HEK293T (cell line): ENCODE data around the gene PRPH2.
"Not testable (repeated sequence)": the region's sequence is repeated elsewhere in the genome, so short reads cannot be mapped to it uniquely, and the experiment has no call there.

Experiments used
- CTCF ChIA-PET: fragments of 350-600 bp; formaldehyde crosslinking; extraction: SDS; loops from one replicate; lab custom pipeline; 2021; ENCODE audit warnings: antibody characterized with exemption, inconsistent platforms; lab: Yijun Ruan, JAX
- POLR2A ChIA-PET: fragments of 350-600 bp; formaldehyde crosslinking; extraction: SDS; loops from one replicate; lab custom pipeline; 2020; ENCODE audit warnings: antibody characterized with exemption, inconsistent platforms; lab: Yijun Ruan, JAX
- DNase-seq: peaks from one replicate; pipeline ENCODE4 v3.0.0; 2012; ENCODE audit warnings: mixed read lengths; ENCODE audit errors: extremely low spot score
- ARNT ChIP-seq: fragments of 450-650 bp; IDR thresholded peaks from 2 replicates; pipeline ENCODE4 v1.6.1; 2017; ENCODE audit warnings: mild to moderate bottlenecking
- BHLHE40 ChIP-seq: fragments of 450-650 bp; IDR thresholded peaks from 2 replicates; pipeline ENCODE4 v1.6.1; 2016; ENCODE audit warnings: mild to moderate bottlenecking, moderate library complexity, borderline replicate concordance
- CTBP1 ChIP-seq: fragments of 450-650 bp; IDR thresholded peaks from 2 replicates; pipeline ENCODE4 v1.6.1; 2016; ENCODE audit warnings: borderline replicate concordance
- ELF4 ChIP-seq: fragments of 450-650 bp; IDR thresholded peaks from 2 replicates; pipeline ENCODE4 v1.6.1; 2017; ENCODE audit warnings: antibody characterized with exemption
- FOXA1 ChIP-seq: fragments of 450-650 bp; IDR thresholded peaks from 2 replicates; pipeline ENCODE4 v1.6.1; 2016; ENCODE audit warnings: mild to moderate bottlenecking
- FOXK2 ChIP-seq: fragments of 450-650 bp; IDR thresholded peaks from 2 replicates; pipeline ENCODE4 v1.6.1; 2016; ENCODE audit warnings: mild to moderate bottlenecking
- FOXM1 ChIP-seq: fragments of 450-650 bp; IDR thresholded peaks from 2 replicates; pipeline ENCODE4 v1.6.1; 2017; ENCODE audit warnings: mild to moderate bottlenecking, borderline replicate concordance
- HDGF ChIP-seq: fragments of 450-650 bp; IDR thresholded peaks from 2 replicates; pipeline ENCODE4 v1.6.1; 2017; ENCODE audit warnings: antibody characterized with exemption, borderline replicate concordance
- L3MBTL2 ChIP-seq: fragments of 450-650 bp; conservative IDR thresholded peaks from 2 replicates; pipeline ENCODE4 v1.6.1; 2016; ENCODE audit warnings: mild to moderate bottlenecking
- LEF1 ChIP-seq: fragments of 450-650 bp; IDR thresholded peaks from 2 replicates; pipeline ENCODE4 v1.6.1; 2017; ENCODE audit warnings: mild to moderate bottlenecking, borderline replicate concordance
- NFRKB ChIP-seq: fragments of 450-650 bp; IDR thresholded peaks from 2 replicates; pipeline ENCODE4 v1.6.1; 2016; ENCODE audit warnings: mild to moderate bottlenecking, moderate library complexity
- SP1 ChIP-seq: fragments of 450-650 bp; IDR thresholded peaks from 2 replicates; pipeline ENCODE4 v1.6.1; 2017
- SUZ12 ChIP-seq: fragments of 450-650 bp; IDR thresholded peaks from 2 replicates; pipeline ENCODE4 v1.6.1; 2016; ENCODE audit warnings: mild to moderate bottlenecking
- TARDBP ChIP-seq: fragments of 450-650 bp; IDR thresholded peaks from 2 replicates; pipeline ENCODE4 v1.6.1; 2016
- ZNF384 ChIP-seq: fragments of 450-650 bp; IDR thresholded peaks from 2 replicates; pipeline ENCODE4 v1.6.1; 2016
- TF ChIP-seq, protein P1 (sequence below): fragments of 450-650 bp; IDR thresholded peaks from 2 replicates; pipeline ENCODE4 v1.6.1; 2016

The PRPH2 gene

DNA sequence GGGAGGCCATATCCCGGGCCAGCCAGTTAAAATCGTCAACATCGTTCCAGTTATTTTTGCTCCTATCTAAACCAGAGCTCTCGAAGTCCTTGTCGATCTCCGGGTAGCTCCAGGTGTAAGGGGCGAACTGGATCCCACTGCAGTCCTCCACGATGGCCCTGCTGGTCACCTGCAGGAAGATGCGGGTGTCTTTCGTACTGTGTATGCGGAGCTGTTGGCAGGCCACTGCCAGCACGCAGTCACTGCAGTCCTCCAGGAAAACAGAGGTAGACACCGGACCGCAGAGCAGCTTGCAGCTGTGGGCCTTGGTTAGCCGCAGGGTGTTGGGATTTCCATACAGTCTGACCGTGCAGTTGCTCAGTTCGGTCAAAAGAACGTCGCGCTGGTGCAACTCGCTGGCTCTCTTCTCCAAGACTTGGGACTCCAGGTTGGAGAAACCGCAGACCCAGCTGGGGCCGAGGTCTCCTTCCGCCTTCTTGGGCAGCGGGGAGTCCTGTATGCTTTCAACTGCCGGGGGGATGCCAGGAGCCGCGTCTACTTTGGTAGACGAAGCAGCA lies 22.8 kb upstream of the PRPH2 start:
- DNase-seq = peak; percentile 27
- no peak for TF ChIP-seq TARDBP
- no peak for TF ChIP-seq SUZ12
- TF ChIP-seq ELF4 = no peak
- TF ChIP-seq ARNT = no peak
- no peak for TF ChIP-seq L3MBTL2
- no peak for TF ChIP-seq CTBP1
- TF ChIP-seq BHLHE40 = no peak
- ChIA-PET CTCF (interaction anchor here (1.0 kb wide), 1 partner anchor 25 kb away, joined by 3 read pairs; no protein-coding TSS in a partner anchor), POLR2A (interaction anchor here (0.6 to 5.4 kb wide), 15 partner anchors 8 to 269 kb away, joined by 3 to 128 read pairs (median 4); partner anchors contain the start of genes BICRAL, CNPY3, KLHDC3 and PPP2R5D)

- ChIA-PET POLR2A (interaction anchor here (0.6 to 5.4 kb wide), 4 partner anchors 14 to 136 kb away, joined by 3 to 128 read pairs (median 32); partner anchors contain the start of genes BICRAL and RPL7L1), CTCF (interaction anchor here (0.8 kb wide), 1 partner anchor 18 kb away, joined by 3 read pairs; no protein-coding TSS in a partner anchor)
- no peak for DNase-seq
- TF ChIP-seq L3MBTL2 = no peak
- no peak for TF ChIP-seq FOXM1
- TF ChIP-seq BHLHE40 = no peak
- no peak for TF ChIP-seq SUZ12
- TF ChIP-seq ZNF384 = no peak
- no peak for TF ChIP-seq SP1
- no peak for TF ChIP-seq CTBP1
- TF ChIP-seq LEF1 = no peak
- no peak for TF ChIP-seq ARNT
- TF ChIP-seq TARDBP = no peak
- TF ChIP-seq, protein P1, sequence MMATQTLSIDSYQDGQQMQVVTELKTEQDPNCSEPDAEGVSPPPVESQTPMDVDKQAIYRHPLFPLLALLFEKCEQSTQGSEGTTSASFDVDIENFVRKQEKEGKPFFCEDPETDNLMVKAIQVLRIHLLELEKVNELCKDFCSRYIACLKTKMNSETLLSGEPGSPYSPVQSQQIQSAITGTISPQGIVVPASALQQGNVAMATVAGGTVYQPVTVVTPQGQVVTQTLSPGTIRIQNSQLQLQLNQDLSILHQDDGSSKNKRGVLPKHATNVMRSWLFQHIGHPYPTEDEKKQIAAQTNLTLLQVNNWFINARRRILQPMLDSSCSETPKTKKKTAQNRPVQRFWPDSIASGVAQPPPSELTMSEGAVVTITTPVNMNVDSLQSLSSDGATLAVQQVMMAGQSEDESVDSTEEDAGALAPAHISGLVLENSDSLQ = no peak
- TF ChIP-seq NFRKB = no peak
- no peak for TF ChIP-seq FOXA1
- no peak for TF ChIP-seq ELF4
- no peak for TF ChIP-seq FOXK2
- TF ChIP-seq HDGF = no peak
Measured at GRCh38 chr6:42744351-42744893, 22.0 kb upstream of the PRPH2 start.

GRCh38 chr6:42742116-42742894 lies 19.9 kb upstream of the PRPH2 start:
- ChIA-PET CTCF (interaction anchor here (0.7 to 1.5 kb wide), 2 partner anchors 16 to 194 kb away, joined by 3 to 6 read pairs; no protein-coding TSS in a partner anchor), POLR2A (interaction anchor here (0.8 to 1.0 kb wide), 2 partner anchors 40 to 137 kb away, joined by 3 to 5 read pairs; partner anchors contain the start of gene RPL7L1)
- DNase-seq = no peak
- TF ChIP-seq, protein P1 = peak; percentile 74
- no peak for TF ChIP-seq ARNT

GRCh38 chr6:42740725-42741124 lies 18.3 kb upstream of the PRPH2 start:
- TF ChIP-seq FOXK2 (no peak), FOXM1 (no peak), ELF4 (no peak), ZNF384 (no peak), ARNT (no peak), TARDBP (no peak), HDGF (no peak), CTBP1 (no peak), SUZ12 (no peak)
- DNase-seq = no peak
- ChIA-PET POLR2A (interaction anchor here (1.1 kb wide), 2 partner anchors 41 to 139 kb away, joined by 3 read pairs; partner anchors contain the start of genes BICRAL and RPL7L1), CTCF (no interaction called here)

- no peak for DNase-seq
- ChIA-PET POLR2A (interaction anchor here (0.6 to 1.4 kb wide), 2 partner anchors 11 to 46 kb away, joined by 3 to 4 read pairs; partner anchors contain the start of gene BICRAL), CTCF (interaction anchor here (1.1 kb wide), 1 partner anchor 10 kb away, joined by 3 read pairs; no protein-coding TSS in a partner anchor)
- TF ChIP-seq FOXM1 = no peak
- TF ChIP-seq, protein P1 = no peak
- no peak for TF ChIP-seq LEF1
- no peak for TF ChIP-seq BHLHE40
- no peak for TF ChIP-seq HDGF
- TF ChIP-seq TARDBP = no peak
- TF ChIP-seq ELF4 = no peak
- no peak for TF ChIP-seq ARNT
- no peak for TF ChIP-seq FOXA1
- no peak for TF ChIP-seq ZNF384
- no peak for TF ChIP-seq SP1
- no peak for TF ChIP-seq FOXK2
- TF ChIP-seq SUZ12 = no peak
- no peak for TF ChIP-seq NFRKB
- TF ChIP-seq CTBP1 = no peak
- no peak for TF ChIP-seq L3MBTL2
Measured at GRCh38 chr6:42735976-42736375, 13.6 kb upstream of the PRPH2 start.

DNA sequence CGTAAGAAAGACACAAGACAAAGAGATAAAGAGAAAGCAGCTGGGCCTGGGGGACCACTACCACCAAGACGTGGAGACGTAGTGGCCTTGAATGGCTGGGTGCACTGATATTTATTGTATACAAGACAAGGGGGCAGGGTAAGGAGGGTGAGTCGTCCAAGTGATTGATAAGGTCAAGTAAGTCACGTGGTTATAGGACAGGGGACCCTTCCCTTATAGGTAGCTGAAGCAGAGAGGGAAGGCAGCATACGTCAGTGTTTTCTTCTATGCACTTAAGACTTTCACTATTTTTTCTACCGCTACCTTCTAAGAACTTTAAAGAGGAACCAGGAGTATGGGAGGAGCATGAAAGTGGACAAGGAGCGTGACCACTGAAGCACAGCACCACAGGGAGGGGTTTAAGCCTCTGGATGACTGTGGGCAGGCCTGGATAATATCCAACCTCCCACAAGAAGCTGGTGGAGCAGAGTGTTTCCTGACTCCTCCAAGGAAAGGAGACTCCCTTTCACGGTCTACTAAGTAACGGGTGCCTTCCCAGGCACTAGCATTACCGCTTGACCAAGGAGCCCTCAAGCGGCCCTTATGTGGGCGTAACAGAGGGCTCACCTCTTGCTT lies 11.6 kb upstream of the PRPH2 start:
- CTCF ChIA-PET = interaction anchor here (0.6 kb wide), 1 partner anchor 76 kb away, joined by 4 read pairs; no protein-coding TSS in a partner anchor
- POLR2A ChIA-PET, DNase-seq: not testable (repeated sequence)
